NCI-H2107 (cell line): Measurements from ENCODE around the gene DDX23.

ENCODE experiments used
- DNase-seq: peaks from one replicate; lab custom pipeline; 2025; lab: John Stamatoyannopoulos, UW

DDX23 gene

GRCh38 chr12:48795550-48796455, 56.2 kb downstream of the DDX23 start:
- DNase-seq: peak; percentile 79

- no peak for DNase-seq
Measured at GRCh38 chr12:48794870-48795269, 57.1 kb downstream of the DDX23 start.

- no peak for DNase-seq
Measured at GRCh38 chr12:48793696-48794095, 58.3 kb downstream of the DDX23 start.

- DNase-seq: no peak
Measured at GRCh38 chr12:48789858-48790326, 62.1 kb downstream of the DDX23 start.

GRCh38 chr12:48788854-48789775, 62.8 kb downstream of the DDX23 start, which contains the start of gene ADCY6:
Gene ADCY6 (minus strand): TSS chr12:48789089. CDS start chr12:48783434, 5,655 bp downstream.
- no peak for DNase-seq

- no peak for DNase-seq
Measured at GRCh38 chr12:48788524-48788853, 63.5 kb downstream of the DDX23 start.

GRCh38 chr12:48787791-48788523, 64.0 kb downstream of the DDX23 start:
- no peak for DNase-seq

GRCh38 chr12:48786591-48787544, 65.1 kb downstream of the DDX23 start:
- no peak for DNase-seq

GRCh38 chr12:48783432-48783831, 68.5 kb downstream of the DDX23 start:
- DNase-seq: no peak

GRCh38 chr12:48782457-48783395, 69.2 kb downstream of the DDX23 start:
- DNase-seq: no peak

GRCh38 chr12:48781750-48782456, 70.1 kb downstream of the DDX23 start:
- no peak for DNase-seq

- no peak for DNase-seq
Measured at GRCh38 chr12:48780381-48781025, 71.5 kb downstream of the DDX23 start.

GRCh38 chr12:48779869-48780268, 72.1 kb downstream of the DDX23 start:
- DNase-seq: no peak
